Brain microvascular endothelial cell (primary cell): ENCODE data around the gene TAF11L11.
"Not testable (repeated sequence)": the region's sequence is repeated elsewhere in the genome, so short reads cannot be mapped to it uniquely, and the experiment has no call there.

Experiments
- DNase-seq: peaks from one replicate; pipeline ENCODE4 v3.0.0-alpha.2; 2020
- H3K27ac ChIP-seq: fragments of 250-450 bp; sonication (Bioruptor Pico); 2 replicates; pipeline ENCODE4 v1.5.1; 2020; ENCODE audit warnings: mild to moderate bottlenecking, moderate library complexity
- H3K27me3 ChIP-seq: fragments of 250-450 bp; sonication (Bioruptor Pico); replicated peaks from 2 replicates; pipeline ENCODE4 v1.5.1; 2020; ENCODE audit warnings: mild to moderate bottlenecking
- H3K36me3 ChIP-seq: fragments of 250-450 bp; sonication (Bioruptor Pico); replicated peaks from 2 replicates; pipeline ENCODE4 v1.5.1; 2020; ENCODE audit warnings: mild to moderate bottlenecking
- H3K4me3 ChIP-seq: 2 replicates; pipeline ENCODE4 v1.5.1; 2011; ENCODE audit warnings: low read depth, mild to moderate bottlenecking, control low read depth, low read length, moderate library complexity
- in situ Hi-C: cut with HindIII; loops from 2 replicates; pipeline ENCODE4 v1.10.0; 2017; ENCODE audit warnings: low sequenced_read_pairs, low pct_ligation_motif_present
- TF ChIP-seq, protein P1 (sequence below): IDR thresholded peaks from 2 replicates; pipeline ENCODE4 v1.5.1; 2011; ENCODE audit warnings: low read depth, mild to moderate bottlenecking, moderate library complexity, low read length, control low read depth, inconsistent platforms; ENCODE audit errors: missing control alignments

Gene TAF11L11

DNA sequence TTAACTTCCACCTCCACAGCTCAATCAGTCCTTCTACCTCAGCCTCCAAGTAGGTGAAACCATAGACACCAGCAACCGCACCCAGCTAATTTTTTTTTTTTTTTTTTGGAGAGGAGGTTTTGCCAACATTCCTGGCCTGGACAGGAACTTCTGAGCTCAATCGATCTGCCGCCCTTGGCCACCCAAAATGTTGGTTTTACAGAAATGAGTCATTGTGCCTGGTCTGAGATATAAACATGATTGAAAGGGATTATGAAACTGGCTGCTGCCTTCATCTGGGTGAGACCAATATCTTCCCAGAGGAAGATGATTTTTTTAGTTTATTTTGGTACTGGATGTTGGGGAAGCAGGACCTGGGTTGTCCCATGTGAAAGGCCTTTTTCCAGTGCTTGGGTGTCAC is 15.4 kb downstream of the TAF11L11 start:
- no peak overlapping the region for H3K4me3 ChIP-seq
- no peak for DNase-seq
- no peaks in the 10 kb centered on the region for H3K27me3 ChIP-seq
- no peak overlapping the region for H3K27ac ChIP-seq
- TF ChIP-seq, protein P1, sequence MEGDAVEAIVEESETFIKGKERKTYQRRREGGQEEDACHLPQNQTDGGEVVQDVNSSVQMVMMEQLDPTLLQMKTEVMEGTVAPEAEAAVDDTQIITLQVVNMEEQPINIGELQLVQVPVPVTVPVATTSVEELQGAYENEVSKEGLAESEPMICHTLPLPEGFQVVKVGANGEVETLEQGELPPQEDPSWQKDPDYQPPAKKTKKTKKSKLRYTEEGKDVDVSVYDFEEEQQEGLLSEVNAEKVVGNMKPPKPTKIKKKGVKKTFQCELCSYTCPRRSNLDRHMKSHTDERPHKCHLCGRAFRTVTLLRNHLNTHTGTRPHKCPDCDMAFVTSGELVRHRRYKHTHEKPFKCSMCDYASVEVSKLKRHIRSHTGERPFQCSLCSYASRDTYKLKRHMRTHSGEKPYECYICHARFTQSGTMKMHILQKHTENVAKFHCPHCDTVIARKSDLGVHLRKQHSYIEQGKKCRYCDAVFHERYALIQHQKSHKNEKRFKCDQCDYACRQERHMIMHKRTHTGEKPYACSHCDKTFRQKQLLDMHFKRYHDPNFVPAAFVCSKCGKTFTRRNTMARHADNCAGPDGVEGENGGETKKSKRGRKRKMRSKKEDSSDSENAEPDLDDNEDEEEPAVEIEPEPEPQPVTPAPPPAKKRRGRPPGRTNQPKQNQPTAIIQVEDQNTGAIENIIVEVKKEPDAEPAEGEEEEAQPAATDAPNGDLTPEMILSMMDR: no peak
- in situ Hi-C loops: no loop called here
- no peaks in the 10 kb centered on the region for H3K36me3 ChIP-seq

DNA sequence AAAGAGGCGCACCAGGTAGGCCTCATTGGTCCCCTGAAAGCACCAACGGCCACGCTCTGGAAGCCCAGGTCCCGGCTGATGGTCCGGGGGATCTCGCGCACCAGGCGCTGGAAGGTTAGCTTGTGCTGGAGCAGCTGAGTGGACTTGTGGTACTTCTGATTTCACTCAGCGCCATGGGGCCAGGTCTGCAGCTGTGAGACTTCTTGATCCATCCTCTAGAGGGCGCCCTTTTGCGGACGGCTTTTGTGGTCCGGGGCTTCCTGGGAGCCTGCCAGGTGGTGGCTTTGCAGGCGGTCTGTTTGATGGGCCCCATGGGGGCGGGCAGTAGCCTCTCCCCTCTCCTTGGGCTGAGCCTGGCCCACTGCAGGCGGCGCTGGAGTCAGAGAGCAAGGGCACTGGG is 16.6 kb downstream of the TAF11L11 start:
- in situ Hi-C loops: no loop called here
- no peak for DNase-seq
- TF ChIP-seq, protein P1: peak; percentile 3
- H3K36me3 ChIP-seq: no peaks in the 10 kb centered on the region
- H3K4me3 ChIP-seq: no peak overlapping the region
- no peaks in the 10 kb centered on the region for H3K27me3 ChIP-seq
- no peak overlapping the region for H3K27ac ChIP-seq

DNA sequence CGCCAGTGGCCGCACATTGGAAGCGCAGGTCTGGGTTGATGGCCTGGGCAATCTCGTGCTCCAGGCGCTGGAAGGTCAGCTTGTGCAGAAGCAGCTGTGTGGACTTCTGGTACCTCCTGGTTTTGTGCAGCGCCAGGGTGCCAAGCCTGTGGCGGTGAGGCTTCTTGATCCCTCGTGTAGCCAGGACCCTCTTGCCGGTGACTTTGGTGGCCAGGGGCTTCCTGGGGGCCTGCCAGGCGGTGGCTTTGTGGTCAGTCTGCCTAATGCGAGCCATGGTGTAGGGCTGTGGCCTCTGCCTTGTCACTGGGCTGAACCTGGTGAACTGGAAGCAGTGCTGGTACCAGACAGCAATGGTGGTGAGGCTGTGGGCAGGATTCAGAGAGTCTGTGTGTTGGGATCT is 21.7 kb downstream of the TAF11L11 start:
- in situ Hi-C loops: no loop called here

DNA sequence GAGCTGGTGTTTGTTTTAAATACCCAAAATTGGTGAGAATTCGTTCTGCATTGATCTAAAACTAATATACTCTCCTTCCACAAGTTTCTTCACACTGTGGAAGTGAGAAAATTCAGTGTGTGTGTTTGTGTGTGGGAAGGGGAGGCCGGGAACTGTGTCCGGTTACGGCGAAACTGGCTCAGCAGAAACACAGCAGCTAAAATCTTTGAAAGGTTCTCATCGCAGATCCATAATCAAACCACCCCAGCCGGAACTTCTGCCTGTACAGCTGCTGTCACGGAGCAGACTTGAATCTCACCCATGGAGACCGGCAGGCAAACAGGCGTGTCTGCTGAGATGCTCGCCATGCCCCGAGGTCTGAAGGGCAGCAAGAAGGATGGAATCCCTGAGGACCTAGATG is 27.8 kb downstream of the TAF11L11 start, which contains the start of gene TAF11L13:
TAF11L13 (plus strand) TSS at position 301 of the 400 bp plus-strand sequence.
- H3K27ac ChIP-seq, H3K4me3 ChIP-seq, H3K27me3 ChIP-seq, in situ Hi-C loops, H3K36me3 ChIP-seq, DNase-seq: not testable (repeated sequence)

More for the DNA sequence above, 21.7 kb downstream of the TAF11L11 start:
- Histone ChIP-seq H3K27ac (no peak overlapping the region), H3K36me3 (no peaks in the 10 kb centered on the region), H3K27me3 (no peaks in the 10 kb centered on the region), H3K4me3 (no peak overlapping the region)
- no peak for DNase-seq
- TF ChIP-seq, protein P1: no peak

DNA sequence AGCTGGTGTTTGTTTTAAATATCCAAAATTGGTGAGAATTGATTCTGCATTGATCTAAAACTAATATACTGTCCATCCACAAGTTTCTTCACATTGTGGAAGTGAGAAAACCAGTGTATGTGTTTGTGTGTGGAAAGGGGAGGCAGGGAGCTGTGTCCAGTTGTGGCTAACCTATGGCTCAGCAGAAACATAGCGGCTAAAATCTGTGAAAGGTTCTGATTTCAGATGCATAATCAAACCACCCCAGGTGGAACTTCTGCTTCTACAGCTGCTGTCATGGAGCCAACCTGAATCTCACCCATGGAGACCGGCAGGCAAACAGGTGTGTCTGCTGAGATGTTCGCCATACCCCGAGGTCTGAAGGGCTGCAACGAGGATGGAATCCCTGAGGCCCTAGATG is 30.2 kb downstream of the TAF11L11 start, which contains the start of gene TAF11L14:
TAF11L14 (plus strand) TSS at position 301 of the 400 bp plus-strand sequence.
- no peak within 1 kb of the TSS for H3K27ac ChIP-seq
- H3K4me3 ChIP-seq: no peak within 1 kb of the TSS
- no peak for DNase-seq
- H3K27me3 ChIP-seq: no peaks in the 10 kb centered on the region
- in situ Hi-C loops: no loop called here
- TF ChIP-seq, protein P1: no peak
- H3K36me3 ChIP-seq: no peaks in the 10 kb centered on the region

DNA sequence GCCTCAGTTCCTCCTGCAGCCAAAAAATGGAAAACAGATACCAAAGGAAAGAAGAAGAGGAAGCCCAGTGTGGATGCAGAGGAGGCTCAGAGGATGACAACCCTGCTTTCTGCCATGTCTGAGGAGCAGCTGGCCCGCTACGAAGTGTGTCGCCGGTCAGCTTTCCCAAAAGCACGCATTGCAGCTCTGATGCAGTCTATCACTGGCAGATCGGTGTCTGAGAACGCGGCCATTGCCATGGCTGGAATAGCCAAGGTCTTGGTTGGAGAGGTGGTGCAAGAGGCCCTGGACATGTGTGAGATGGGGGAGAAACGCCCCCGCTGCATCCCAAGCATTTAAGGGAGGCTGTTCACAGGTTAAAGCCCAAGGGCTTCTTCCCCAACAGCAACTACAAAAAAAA is 45.2 kb downstream of the TAF11L11 start:
- DNase-seq, H3K27me3 ChIP-seq, H3K4me3 ChIP-seq, H3K36me3 ChIP-seq, in situ Hi-C loops, H3K27ac ChIP-seq: not testable (repeated sequence)

DNA sequence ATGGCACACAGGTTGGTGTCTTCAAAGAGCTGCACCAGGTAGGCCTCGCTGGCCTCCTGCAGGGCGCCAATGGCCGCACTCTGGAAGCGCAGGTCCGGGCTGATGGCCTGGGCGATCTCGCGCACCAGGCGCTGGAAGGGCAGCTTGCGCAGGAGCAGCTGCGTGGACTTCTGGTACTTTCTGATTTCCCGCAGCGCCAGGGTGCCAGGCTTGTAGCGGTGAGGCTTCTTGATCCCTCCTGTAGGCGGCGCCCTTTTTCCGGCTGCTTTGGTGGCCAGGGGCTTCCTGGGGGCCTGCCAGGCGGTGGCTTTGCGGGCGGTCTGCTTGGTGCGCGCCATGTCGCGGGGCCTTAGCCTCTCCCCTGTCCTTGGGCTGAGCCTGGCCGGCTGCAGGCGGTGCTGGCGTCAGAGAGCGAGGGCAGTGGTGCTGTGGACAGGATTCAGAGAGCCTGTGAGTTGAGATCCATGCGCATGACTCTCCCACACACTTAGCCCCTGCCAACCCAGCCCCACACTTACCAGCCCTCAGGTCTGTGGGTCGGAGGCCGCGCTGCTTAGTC is 51.3 kb downstream of the TAF11L11 start:
- H3K4me3 ChIP-seq, H3K36me3 ChIP-seq, H3K27me3 ChIP-seq, in situ Hi-C loops, H3K27ac ChIP-seq, DNase-seq: not testable (repeated sequence)
